H1 (cell line): ENCODE measurements around the gene LRRK1.

Source experiments
- CTCF ChIP-seq, 3 experiments: IDR thresholded peaks; 1 replicate in 2 of 3; 2 replicates in 1 of 3; pipeline versions ENCODE4 v1.5.1 to v1.6.1; 2011; ENCODE audit warnings: low read length in 3 of 3, mild to moderate bottlenecking in 3 of 3, inconsistent platforms in 2 of 3, low read depth in 1 of 3, moderate library complexity in 1 of 3; ENCODE audit not compliant: insufficient read depth in 1 of 3; ENCODE audit errors: control extremely low read depth in 1 of 3
- POLR2A ChIP-seq, 2 experiments: IDR thresholded peaks; 1 replicate in 1 of 2; 2 replicates in 1 of 2; pipeline ENCODE4 v1.6.1; 2011; ENCODE audit warnings: low read depth in 2 of 2, low read length in 2 of 2, mild to moderate bottlenecking in 2 of 2; ENCODE audit errors: control extremely low read depth in 1 of 2
- POLR2AphosphoS5 ChIP-seq: IDR thresholded peaks from 2 replicates; pipeline ENCODE4 v1.6.1; 2011; ENCODE audit warnings: low read depth, low read length
- SP2 ChIP-seq: IDR thresholded peaks from 2 replicates; pipeline ENCODE4 v1.6.1; 2012; ENCODE audit warnings: mild to moderate bottlenecking, low read length, inconsistent platforms
- SRF ChIP-seq: IDR thresholded peaks from 2 replicates; pipeline ENCODE4 v1.6.1; 2011; ENCODE audit warnings: mild to moderate bottlenecking, low read depth, low read length, moderate library complexity

GRCh38 chr15:101023501-101024072, 104.4 kb downstream of the LRRK1 start:
- TF ChIP-seq SRF: no peak
- no peak for TF ChIP-seq CTCF (IDR thresholded peaks at IDR 0.05; ENCODE audit: control extremely low read depth in 1 of 3, insufficient read depth in 1 of 3, low read depth in 1 of 3, low read length in 3 of 3)
- no peak for TF ChIP-seq POLR2AphosphoS5
- no peak for TF ChIP-seq POLR2A (IDR thresholded peaks at IDR 0.05; ENCODE audit: control extremely low read depth in 1 of 2, low read depth in 2 of 2, low read length in 2 of 2)
- no peak for TF ChIP-seq SP2
